Activated CD4-positive, alpha-beta T cell treated with anti-CD3 and anti-CD28 coated beads for 48 hours (primary cell): ENCODE data around the gene HSPG2.

Experiments
- DNase-seq: peaks from one replicate; pipeline ENCODE4 v3.0.0-alpha.2; 2020

HSPG2 gene

DNA sequence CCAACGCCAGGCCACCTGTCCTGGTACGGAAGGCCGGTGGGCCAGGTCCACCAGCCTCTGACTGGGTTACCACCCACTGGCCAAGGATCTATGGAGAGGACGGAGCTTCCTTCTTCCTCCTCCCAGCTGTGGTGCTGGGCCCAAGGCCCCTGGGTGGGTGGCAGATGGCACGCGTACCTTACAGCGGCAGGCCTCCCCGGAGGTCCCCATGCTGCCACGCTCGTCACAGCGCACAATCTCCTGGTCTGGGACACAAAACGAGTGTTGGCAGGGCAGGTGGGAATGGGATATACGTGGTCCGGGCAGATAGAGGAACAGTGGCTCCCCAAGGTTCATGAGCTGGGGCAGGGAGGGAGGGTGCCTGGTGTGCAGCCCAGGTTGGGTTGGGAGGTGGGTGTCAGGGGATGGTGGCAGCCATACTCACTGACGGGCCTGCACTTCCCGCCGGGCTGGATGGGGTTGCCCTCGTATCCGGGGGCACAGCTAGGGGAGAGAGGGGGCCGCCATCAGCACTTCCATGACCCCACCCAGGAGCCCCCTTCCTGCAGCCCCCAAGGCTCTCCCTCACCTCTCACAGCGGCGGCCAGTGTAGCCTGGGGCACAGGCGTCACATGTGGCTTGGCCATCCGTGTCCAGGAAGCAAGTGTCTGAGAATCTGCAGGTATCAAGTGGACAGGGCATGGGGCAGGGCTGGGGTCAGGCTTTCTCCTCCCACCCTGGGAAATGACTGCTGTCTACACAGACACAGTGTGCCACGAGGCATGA, 58.9 kb downstream of the HSPG2 start:
- DNase-seq = no peak

DNA sequence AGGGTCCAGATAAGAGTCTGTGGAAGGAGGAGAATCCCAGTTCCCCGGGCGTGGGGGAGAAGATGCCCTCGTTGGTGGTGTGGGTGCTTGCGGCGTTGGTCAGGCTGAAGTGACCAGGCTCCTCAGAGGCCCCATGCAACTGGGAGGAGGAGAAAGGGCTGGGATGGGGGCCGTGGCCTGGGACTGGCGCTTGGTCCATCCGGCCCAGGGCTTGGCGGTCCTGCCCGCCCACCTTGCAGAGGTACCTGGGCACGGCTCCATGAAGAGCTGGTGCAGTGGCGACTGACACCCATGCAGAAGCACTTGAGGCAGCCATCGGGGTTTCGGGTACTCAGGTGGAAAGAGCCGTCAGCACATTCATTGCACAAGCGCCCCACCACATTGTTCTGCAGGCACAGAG, 60.8 kb downstream of the HSPG2 start:
- no peak for DNase-seq

DNA sequence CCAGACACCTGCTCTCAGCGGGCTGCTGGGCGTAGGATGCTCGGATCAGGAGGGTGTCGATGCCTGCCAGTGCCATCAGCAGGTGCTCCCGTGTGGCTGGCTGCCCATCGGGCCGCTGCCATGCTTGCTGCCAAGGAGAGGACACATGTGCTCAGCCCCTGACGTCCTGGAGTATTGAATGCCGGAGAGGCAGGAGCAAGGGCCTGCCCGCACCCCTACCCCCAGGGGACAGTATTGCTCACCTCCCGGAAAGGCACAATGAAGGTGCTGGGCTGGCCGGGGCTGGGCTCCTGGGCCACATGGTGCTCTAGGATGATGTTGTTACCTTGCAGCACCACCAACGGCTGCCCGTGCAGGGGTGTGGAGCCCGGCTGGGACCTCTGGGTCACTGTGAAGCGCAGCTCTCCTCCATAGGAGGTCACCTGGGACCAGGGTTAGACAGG, 61.5 kb downstream of the HSPG2 start:
- DNase-seq = no peak

DNA sequence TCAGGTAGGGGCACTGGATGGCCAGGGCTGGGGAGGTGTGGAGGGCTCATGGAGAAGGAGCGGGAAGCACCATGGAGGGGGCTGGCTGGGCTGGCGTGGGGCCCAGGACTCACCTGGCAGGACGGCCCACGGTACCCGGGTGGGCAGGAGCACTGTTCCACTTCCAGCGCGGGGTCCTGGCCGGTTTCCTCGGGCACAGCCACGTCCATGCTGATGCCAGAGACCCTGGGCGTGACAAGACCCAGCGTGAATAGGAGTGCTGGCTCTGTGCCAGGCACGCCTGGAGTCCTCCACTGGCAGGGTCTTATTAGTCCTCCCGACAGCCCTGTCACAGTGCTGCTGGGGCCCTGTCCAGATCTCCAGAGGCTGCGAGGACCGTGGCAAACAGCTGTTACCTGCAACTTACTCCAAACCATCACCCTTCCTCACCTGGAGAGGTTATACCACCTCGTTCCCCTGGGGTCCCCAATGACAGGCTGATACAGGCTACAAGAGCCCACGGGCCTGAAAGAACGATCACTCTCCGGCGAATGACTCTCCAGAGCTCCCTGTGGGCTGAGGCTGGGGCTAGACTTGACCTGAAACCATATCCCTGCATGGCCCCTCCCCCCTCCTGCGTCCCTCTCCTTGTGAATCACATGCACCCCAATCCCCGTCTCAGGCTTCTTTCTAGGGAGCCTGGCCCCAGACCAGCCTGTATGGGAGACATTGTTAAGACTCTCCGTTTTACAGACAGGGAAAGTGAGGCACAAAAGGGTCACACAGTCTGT, 62.1 kb downstream of the HSPG2 start:
- no peak for DNase-seq

DNA sequence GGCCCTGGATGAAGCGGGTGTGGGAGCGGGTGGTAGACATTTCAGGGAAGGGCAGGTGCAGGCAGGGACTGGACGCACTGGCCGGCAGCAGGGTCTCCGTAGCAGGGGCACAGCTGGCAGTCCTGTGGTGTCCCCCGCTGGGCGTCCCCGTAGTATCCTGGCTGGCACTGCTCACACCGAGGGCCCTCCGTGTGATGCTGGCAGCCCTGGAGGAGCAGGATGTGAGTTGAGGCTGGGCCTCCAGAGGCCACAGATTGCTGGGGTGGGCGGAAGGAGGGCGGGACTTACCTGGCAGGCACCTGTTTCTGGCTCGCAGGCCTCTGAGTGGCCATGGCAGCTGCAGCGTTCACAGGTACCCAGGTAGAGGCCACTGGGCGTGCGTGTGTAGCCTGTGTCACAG, 62.8 kb downstream of the HSPG2 start:
- DNase-seq = no peak

DNA sequence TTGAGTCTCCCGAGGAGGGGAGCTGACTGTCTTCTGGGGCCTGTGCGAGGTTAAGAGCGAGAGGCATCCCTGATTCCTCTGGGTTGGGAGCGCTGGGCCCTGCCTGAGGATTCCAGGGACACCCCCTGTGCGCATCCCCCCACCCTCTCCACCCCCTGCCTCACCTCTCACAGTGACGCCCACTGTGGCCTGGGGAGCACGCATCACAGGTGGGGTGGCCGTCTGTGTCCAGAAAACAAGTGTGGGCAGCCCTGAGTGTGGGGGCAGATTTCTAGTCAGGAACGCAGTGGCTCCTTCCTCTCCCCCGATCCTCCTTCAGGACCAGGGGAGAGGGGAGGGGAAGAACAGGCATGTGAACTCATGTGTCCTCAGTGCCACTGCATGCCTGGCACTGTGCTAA, 63.3 kb downstream of the HSPG2 start:
- no peak for DNase-seq

DNA sequence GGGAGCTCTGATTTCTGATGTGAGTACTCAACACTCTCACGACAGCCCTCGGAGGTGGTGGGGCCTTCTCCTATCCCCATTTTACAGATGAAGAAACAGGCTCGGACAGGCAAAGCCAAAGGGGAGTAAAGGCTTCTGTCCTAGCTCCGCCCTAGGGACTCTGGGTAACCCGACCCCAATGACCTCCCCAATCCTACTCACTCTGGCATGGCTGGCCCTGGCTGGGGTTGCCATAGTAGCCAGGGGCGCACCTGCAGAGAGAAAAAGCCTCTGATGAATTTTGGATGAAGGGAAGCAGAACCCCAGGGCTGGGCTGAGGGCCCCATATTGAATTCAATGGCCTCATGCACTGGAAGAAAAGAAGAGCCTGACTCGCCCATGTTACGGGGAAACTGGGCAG, 63.9 kb downstream of the HSPG2 start:
- DNase-seq = no peak

DNA sequence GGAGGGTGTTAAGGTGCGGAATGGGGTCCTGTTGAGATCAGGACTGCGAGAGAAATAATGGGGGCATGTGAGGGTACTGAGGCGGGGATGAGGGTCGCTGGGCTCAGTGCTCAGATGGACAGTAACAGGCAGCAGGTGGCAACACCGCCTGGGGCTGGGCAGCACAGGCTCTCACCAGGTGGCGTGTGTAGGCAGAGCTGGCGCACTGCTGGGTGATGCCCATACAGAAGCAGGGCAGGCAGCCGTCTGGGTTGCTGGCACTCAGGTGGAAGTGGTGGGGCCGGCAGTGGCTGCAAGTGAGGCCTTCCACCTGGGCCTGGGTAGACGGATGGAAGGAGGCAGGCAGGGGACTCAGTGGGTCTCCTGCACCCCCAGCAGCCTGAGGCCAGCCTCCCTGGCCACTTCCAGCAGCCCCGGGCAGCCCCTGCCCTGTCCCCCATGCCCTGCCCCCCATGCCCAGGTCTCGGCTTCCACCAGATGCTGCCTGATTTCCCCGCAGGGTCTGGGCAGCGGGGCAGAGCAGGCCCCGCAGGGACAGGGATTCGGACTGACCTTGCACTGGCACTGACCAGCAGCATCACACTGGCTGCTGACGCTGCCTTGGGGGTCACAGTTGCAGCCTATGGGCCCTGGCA, 64.5 kb downstream of the HSPG2 start:
- DNase-seq = no peak

DNA sequence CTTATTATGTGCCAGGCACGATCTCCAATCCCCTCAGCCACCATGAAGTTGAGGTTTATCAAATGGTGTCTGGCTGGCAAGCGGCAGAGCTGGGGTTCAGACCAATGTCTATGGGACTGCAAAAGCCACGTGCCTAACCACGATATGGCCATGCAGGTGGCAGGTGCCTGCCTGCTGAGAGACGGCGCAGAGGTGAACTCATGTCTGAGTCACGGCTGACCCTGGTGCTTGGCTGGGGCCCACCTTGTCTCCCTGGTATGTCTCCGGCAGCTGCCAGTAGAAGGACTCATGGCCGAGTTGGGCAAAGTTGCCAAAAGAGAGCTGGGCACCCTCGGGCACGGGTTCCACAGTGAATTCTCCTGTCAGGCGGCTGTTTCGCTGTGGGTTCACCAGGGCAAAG, 65.2 kb downstream of the HSPG2 start:
- DNase-seq = no peak

DNA sequence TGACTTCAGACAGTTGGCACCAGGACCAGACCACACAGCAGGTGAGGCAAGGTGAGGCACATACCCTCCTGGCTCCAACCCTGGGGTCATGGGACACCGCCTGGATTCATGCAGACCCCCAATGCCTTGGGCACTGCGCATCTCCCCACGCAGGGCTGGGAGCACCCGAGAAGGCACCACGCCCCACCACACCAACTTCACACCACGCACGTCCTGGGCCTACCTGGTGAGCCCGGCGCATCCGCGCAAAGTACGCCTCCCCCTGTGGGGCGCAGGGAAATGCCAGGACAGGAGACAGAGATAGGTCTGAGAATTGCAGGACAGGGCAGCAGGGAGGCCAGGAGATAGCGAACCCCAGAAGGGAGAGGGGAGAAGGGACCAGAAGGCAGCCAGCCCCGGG, 66.5 kb downstream of the HSPG2 start:
- no peak for DNase-seq

DNA sequence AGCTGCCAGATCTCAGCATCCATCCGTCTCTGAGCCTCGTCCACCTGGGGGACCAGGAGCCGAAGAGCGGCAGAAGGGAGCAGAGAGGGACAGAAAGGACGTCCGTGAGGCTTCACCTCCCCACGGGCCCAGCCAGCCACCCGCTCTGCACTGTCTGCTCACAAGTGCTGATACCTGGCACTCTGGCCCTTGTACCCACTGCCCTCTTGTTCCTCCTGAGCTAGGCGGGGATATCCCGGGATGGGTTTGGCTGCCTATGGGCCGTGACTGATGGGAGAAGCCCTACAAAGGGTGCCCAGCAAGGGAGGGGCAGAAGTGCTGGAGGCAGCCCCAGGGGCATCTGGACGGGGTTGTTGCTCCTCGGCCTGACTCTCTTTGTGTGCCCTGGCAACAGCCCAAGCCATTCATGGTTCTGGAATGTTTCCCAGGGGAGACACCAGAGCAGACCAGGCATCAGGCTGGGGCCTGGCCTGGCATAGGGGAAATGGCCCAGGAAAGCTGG, 67.4 kb downstream of the HSPG2 start:
- no peak for DNase-seq

DNA sequence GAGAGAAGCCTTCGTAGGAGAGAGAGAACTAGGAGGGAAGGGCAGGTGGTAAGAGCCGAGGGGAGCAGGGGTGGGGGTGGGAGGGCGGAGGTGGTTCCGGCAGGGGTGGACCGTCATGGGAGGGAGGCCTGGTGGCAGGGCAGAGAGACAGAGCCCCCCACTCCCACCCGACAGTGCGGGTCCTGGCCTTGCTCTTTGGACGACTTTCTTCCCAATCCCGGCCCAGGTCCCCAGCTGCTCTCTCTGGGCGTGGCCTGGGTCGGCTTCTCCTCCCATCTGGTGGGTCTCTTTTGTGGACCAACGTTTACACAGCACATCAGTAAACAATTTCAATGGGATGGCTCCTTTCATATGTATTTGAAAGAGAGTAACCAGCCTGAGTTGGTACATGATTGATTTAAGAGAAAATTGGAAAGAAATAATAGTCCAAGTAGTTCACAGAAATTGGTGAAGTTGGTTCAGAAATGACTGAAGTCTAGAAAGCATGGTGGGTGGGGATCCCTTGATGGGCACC, 68.1 kb downstream of the HSPG2 start:
- no peak for DNase-seq

DNA sequence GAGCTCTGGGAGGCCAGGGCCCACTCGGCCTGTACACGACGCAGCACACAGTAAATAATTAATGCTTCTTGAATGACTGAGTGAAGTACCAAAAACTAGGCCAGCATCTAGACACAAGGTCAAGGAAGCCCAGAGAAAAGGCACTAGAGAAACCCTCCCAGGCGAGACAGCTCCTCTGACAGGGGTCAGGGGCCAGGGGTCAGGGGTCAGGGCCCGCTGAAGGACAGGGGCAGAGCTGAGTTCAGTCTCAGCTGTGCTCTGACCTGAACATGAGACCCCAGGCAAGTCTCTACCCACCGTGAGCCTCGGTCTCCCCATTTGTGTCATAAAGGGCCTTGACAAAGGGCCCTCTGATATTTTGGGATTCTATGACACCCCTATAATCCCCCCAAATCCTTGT, 68.6 kb downstream of the HSPG2 start:
- DNase-seq = no peak

DNA sequence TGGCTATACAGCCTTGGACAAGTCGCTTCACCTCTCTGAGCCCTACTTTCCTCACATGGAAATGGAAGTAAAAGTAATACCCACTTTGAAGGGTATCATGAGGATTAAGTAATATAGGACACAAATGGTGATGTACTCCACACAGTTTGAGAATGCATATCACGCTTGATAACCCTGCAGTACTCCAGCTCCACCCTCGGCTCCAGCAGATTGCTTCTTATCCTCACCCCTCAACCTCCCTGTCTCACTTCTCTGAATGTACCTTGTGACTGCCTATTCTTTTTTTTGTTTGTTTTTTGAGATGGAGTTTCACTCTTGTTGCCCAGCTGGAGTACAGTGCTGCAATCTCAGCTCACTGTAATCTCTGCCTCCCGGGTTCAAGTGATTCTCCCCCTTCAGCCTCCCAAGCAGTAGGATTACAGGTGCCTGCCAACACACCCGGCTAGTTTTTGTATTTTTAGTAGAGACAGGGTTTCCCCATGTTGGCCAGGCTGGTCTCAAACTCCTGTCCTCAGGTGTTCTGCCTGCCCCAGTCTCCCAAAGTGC, 69.6 kb downstream of the HSPG2 start:
- no peak for DNase-seq

DNA sequence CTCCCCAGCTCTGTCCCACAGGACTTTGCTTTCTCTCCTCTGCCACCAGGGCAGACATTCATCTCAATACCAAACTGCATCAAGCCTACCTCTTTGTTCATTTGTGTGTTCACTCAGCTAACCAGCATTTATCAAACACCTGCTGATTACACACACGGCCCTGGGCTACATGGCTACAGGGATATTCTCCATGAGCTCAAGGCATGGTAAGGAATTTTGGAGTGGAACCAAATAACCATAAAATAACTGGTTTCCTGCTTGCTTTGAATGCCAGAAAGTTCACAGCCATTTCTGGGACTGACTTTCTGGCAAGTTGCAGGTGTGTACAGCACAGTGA, 70.4 kb downstream of the HSPG2 start:
- DNase-seq = no peak

DNA sequence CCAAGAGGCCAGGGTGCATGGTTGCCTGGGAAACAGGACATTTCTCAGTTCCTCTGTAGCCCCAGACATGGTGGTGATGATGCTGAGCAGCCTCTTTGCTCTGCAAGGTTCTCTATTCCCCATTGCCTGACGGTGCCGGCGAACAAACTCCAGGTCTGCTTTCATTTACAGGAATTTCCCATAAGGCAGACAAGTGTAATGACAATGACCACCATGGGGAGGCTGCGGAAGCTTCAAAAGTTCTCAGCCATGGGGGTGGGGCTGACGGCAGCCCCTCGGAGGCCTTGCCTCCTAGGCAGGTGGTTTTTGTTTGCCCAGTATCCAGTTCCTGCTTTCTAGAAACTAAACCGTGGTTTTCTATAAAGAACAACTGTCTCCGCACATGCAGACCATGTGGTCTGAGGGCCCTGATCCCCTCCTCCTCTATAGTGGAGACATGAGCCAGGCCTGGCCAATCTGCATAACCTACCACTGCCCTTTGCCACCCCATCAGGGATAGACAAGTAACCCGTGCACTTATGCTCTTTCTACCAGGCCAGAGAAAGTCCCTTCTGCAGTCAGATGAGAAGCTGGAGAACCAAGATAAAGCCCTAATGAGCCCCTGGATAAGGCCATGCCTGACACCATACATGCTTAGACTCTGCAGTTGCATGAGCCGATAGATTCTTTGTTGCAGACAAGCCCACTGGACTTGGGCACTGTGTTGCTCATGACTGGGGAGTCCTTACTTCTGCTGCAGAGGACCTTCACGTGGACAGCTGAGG, 71.0 kb downstream of the HSPG2 start:
- DNase-seq = no peak

DNA sequence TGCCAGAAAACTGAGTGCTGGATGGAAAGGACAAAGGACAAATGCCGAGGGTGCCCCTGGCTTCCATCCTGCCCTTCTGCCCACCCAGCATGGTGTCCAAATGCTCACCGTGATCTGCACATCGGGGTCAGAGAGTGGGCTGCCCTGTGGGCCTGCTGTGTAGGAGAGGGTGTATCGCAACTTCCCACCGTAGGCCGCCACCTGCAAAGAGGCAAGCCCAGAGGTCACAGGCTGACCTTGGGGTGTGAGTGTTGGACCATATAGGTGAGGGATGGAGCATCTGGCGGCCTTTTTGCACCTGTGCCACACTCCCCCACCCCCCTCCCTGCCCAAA, 71.5 kb downstream of the HSPG2 start:
- no peak for DNase-seq

DNA sequence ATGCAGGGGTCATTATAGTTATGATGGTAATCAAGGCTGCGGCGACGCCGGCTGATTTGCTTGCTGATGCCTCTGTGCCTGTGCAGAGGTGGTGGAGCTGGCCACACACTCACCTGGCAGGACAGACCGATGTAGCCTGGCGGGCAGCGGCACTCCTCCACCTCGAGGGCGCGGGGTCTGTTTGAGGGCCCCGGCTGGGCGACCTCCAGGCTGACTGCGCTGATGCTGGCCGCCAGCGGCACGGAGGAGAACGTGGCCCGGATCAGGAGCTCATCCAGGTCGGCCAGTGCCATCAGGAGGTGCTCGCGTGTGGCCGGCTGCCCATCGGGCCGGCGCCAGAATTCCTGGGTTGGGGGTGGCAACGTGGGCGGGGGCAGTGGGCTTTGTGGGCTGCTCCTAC, 72.4 kb downstream of the HSPG2 start:
- no peak for DNase-seq

DNA sequence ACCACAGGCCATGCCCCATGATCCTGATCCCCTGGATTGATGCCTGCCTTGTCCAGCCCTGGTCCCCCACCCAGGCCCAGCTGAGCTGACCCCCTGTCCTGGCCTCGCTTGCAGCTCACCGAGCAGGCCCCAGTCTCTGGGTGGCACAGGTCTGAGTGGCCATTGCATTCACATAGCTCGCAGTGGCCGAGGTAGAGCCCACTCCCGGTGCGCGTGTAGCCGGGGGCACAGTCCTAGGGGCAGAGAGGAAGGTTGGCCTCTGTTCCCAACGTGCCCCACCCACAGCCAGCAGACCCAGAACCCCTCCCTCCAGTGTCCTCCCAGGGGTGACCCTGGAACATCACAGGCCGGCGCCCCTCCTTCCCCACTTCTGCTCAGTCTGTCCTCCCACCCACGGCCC, 73.1 kb downstream of the HSPG2 start:
- DNase-seq = no peak

DNA sequence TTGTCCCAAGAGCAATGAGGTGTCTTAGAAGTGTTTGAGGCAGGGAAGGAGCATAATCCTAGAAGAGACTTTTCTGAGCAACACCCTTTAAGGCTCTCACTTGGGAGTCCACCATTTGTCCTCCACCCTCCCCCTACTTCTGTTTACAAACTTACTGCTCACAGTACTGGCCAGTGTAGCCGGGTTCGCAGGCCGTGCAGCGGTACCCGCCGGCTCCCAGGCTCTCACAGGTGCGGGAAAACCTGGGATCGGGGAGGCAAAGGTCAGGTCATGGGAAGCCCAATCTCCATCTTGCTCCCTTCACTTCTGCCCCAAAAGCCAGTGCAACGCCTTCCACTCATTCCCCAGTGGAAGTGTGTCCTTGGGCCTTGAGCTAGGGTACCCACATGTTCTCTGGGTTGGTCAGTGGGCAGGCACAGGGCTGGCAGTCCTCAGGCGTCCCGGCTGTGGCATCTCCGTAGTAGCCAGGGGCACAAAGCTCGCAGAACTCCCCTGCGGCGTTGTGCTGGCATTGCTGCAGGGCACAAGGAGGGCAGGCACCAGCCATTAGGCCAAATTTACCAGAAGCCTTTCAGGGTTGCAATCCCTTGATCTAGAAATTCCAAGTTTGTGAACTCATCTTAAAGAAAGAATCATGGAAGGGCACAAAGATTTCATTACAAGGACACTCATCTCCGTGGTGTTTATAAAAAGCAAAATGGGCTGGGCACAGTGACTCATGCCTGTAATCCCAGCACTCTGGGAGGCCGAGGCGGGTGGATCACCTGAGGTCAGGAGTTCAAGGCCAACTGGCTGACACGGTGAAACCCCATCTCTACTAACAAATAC, 75.3 kb downstream of the HSPG2 start:
- DNase-seq = no peak

DNA sequence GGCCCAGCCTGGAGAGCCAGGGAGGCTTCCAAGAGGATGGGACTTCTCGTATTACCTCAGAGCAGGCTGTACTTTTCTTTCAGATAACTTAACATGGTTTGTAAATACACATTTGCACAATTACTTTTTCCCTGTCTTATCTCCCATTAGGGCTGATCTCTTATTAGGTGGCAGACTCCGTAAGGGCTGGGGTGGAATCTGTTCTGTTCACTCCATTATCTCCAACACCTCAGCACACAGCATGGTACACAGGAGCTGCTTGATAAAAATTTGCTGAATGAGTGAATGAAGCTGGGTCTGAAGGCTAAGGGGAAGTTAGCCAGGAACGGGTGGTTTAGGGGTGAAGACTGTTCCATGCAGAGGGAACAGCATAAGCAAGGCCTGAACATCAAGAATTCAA, 76.1 kb downstream of the HSPG2 start:
- DNase-seq = no peak

DNA sequence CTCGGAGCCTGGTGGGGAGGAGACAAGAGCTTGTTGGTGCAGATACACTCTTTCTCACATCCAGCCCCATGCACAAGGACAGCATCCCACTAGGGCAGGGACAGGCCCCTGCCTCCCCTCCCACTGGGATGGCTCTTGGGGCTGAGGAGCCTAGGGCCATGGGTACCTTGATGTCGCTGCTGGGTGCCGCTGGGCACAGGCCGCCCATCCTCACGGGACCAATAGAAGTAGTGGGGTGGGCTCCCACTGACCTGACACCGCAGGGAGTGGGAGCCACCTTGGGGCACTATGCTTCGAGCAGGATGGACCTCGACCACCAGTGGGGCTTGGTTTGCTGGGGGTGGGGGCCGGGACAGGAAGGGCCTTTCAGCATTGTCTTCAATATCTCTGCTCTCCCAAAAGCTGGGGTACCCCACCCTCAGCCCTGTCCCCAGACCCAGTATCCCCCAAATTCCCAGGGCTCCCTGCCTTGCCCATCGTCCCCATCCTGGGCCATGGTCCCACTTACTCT, 77.4 kb downstream of the HSPG2 start:
- DNase-seq = no peak
